ENCODE measurements around the gene MAP1LC3B.

Gene MAP1LC3B

DNA sequence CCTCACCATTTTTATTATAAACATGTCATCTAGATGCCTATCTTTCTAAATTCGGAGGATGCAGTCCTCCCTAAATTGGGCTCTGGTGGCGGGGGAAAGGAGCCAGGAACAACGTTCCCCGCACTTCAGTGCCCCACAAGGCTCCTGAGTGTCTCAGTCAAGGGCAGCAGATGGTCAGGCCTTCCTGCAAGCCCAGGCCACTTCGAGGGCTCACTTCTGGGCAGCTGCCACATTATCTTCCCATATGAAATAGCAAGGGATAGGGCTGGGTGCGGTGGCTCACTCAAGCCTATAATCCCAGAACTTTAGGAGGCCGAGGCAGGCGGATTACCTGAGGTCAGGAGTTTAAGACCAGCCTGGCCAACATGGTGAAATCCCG is 40.8 kb upstream of the MAP1LC3B start:
- H3K9ac ChIP-seq (ENCODE audit: low read length): no peak overlapping the region
- no peaks in the 10 kb centered on the region for H3K9me2 ChIP-seq (replicated peaks; ENCODE audit: insufficient read depth, low read length)
- H3F3A ChIP-seq (ENCODE audit: insufficient read depth, low read length): no peaks in the 10 kb centered on the region
- no peak overlapping the region for H3K4me3 ChIP-seq (ENCODE audit: low read length)
- no peaks in the 10 kb centered on the region for H3K79me2 ChIP-seq (ENCODE audit: low read length)
- no peak overlapping the region for H2AFZ ChIP-seq (ENCODE audit: low read length)
- no peaks in the 10 kb centered on the region for H3K36me3 ChIP-seq (replicated peaks; ENCODE audit: insufficient read depth, low read length)
- no peaks in the 10 kb centered on the region for H3K9me3 ChIP-seq (replicated peaks; ENCODE audit: insufficient read depth, low read length)
- TF ChIP-seq EZH2 (optimal IDR thresholded peaks at IDR 0.05; ENCODE audit: low read depth, low read length) (no peak), CTCF (IDR thresholded peaks at IDR 0.05; ENCODE audit: low read length) (no peak)
- no peaks in the 10 kb centered on the region for H4K20me1 ChIP-seq (ENCODE audit: insufficient read depth, low read length)
- no peak overlapping the region for H3K27ac ChIP-seq (ENCODE audit: low read length)
- H3K4me2 ChIP-seq (ENCODE audit: low read depth, low read length): no peak overlapping the region
- H3K4me1 ChIP-seq (ENCODE audit: low read length): no peaks in the 10 kb centered on the region
- H3K27me3 ChIP-seq (replicated peaks; ENCODE audit: insufficient read depth, low read length): no peaks in the 10 kb centered on the region
- DNase-seq: no peak

DNA sequence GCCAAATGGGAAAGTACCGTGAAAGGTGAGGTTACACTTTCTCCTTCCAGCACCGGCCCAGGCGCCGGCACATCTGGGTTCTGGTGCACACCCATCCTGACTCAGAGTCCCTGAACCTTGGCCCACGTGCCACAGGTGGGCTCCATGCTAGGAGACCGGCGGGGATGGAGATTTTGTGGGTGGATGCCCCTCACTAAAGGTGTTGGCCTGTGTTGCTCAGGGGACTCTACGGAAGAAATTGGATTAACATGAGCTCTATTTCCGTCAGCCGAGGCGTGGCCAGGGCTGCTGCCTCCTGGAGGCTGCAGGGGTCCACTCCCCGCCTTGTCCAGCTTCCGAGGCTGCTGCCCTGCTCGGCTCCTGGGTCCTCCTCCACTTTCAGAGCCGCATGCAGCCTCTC is 39.3 kb upstream of the MAP1LC3B start:
- H3K4me2 ChIP-seq (ENCODE audit: low read depth, low read length): no peak overlapping the region
- H3K4me1 ChIP-seq (ENCODE audit: low read length): no peaks in the 10 kb centered on the region
- H3K9ac ChIP-seq (ENCODE audit: low read length): no peak overlapping the region
- no peaks in the 10 kb centered on the region for H3K9me2 ChIP-seq (replicated peaks; ENCODE audit: insufficient read depth, low read length)
- no peak for DNase-seq
- H3K36me3 ChIP-seq (replicated peaks; ENCODE audit: insufficient read depth, low read length): no peaks in the 10 kb centered on the region
- no peaks in the 10 kb centered on the region for H3K27me3 ChIP-seq (replicated peaks; ENCODE audit: insufficient read depth, low read length)
- no peaks in the 10 kb centered on the region for H3F3A ChIP-seq (ENCODE audit: insufficient read depth, low read length)
- no peak overlapping the region for H3K27ac ChIP-seq (ENCODE audit: low read length)
- no peak overlapping the region for H2AFZ ChIP-seq (ENCODE audit: low read length)
- H4K20me1 ChIP-seq (ENCODE audit: insufficient read depth, low read length): no peaks in the 10 kb centered on the region
- TF ChIP-seq CTCF (IDR thresholded peaks at IDR 0.05; ENCODE audit: low read length): no peak
- no peaks in the 10 kb centered on the region for H3K79me2 ChIP-seq (ENCODE audit: low read length)
- H3K9me3 ChIP-seq (replicated peaks; ENCODE audit: insufficient read depth, low read length): no peaks in the 10 kb centered on the region
- H3K4me3 ChIP-seq (ENCODE audit: low read length): no peak overlapping the region

- H3K9me3 ChIP-seq (replicated peaks; ENCODE audit: insufficient read depth, low read length): no peaks in the 10 kb centered on the region
Measured at GRCh38 chr16:87353613-87354012, 38.5 kb upstream of the MAP1LC3B start.

More at GRCh38 chr16:87353613-87354012, 38.5 kb upstream of the MAP1LC3B start:
- no peaks in the 10 kb centered on the region for H3K4me1 ChIP-seq (ENCODE audit: low read length)
- H2AFZ ChIP-seq (ENCODE audit: low read length): no peak overlapping the region
- H3K9ac ChIP-seq (ENCODE audit: low read length): no peak overlapping the region
- no peaks in the 10 kb centered on the region for H3F3A ChIP-seq (ENCODE audit: insufficient read depth, low read length)
- H3K36me3 ChIP-seq (replicated peaks; ENCODE audit: insufficient read depth, low read length): no peaks in the 10 kb centered on the region
- no peaks in the 10 kb centered on the region for H3K9me2 ChIP-seq (replicated peaks; ENCODE audit: insufficient read depth, low read length)
- no peak for TF ChIP-seq EZH2phosphoT487 (IDR thresholded peaks at IDR 0.05; ENCODE audit: low read length)
- TF ChIP-seq EZH2 (optimal IDR thresholded peaks at IDR 0.05; ENCODE audit: low read depth, low read length): no peak
- TF ChIP-seq CTCF (IDR thresholded peaks at IDR 0.05; ENCODE audit: low read length): no peak
- DNase-seq: no peak
- H3K27me3 ChIP-seq (replicated peaks; ENCODE audit: insufficient read depth, low read length): no peaks in the 10 kb centered on the region
- H4K20me1 ChIP-seq (ENCODE audit: insufficient read depth, low read length): no peaks in the 10 kb centered on the region
- no peak overlapping the region for H3K4me2 ChIP-seq (ENCODE audit: low read depth, low read length)
- no peak overlapping the region for H3K4me3 ChIP-seq (ENCODE audit: low read length)
- H3K27ac ChIP-seq (ENCODE audit: low read length): no peak overlapping the region
- no peaks in the 10 kb centered on the region for H3K79me2 ChIP-seq (ENCODE audit: low read length)

Data from MM.1S (cell line).